Upper lobe of right lung (tissue), 1 donor: ENCODE measurements around the gene LYPD3. TPM values are rescaled to one million over a fixed set of nuclear protein-coding genes. Genes with fewer than 3 reads are reported as not detected.
A peak's percentile ranks its signal among the peaks of the same experiment; 100 is the strongest.

Experiments
- ATAC-seq: fragments of 200-7000 bp; cut with Tn5 transposase; one replicate; pipeline ENCODE4 v1.9.1; 2020; ENCODE audit warnings: mild to moderate bottlenecking, moderate library complexity
- DNase-seq: peaks from one replicate; pipeline ENCODE4 v3.0.0-alpha.2; 2020
- H3K27ac ChIP-seq: fragments of 200-600 bp; one replicate; pipeline ENCODE4 v1.8.0; 2022
- H3K27me3 ChIP-seq: fragments of 200-600 bp; one replicate; pipeline ENCODE4 v1.8.0; 2022; ENCODE audit warnings: mild to moderate bottlenecking
- H3K36me3 ChIP-seq: fragments of 200-600 bp; one replicate; pipeline ENCODE4 v1.8.0; 2022
- H3K4me1 ChIP-seq: fragments of 200-600 bp; one replicate; pipeline ENCODE4 v1.8.0; 2022
- H3K4me3 ChIP-seq: fragments of 200-600 bp; one replicate; pipeline ENCODE4 v1.8.0; 2022; ENCODE audit warnings: mild to moderate bottlenecking
- H3K9me3 ChIP-seq: fragments of 200-600 bp; one replicate; pipeline ENCODE4 v1.8.0; 2022
- intact Hi-C: fragments of 100-400 bp; cut with DNase I; formaldehyde crosslinking; loops from one replicate; pipeline ENCODE4 v1.11.0; 2022
- total RNA-seq: library from RNA; stranded (reverse); fragmentation: NEBNext Ultra II Directional; extraction: Animal tissue kit (Norgen Biotek cat#: 25700); gene quantifications from one replicate; pipeline ENCODE4 v1.2.1, GENCODE V29; 2021
- TF ChIP-seq, protein P1 (sequence below): fragments of 200-600 bp; IDR thresholded peaks from one replicate; pipeline ENCODE4 v1.8.0; 2022; ENCODE audit warnings: antibody characterized with exemption
- donor health status: DM: no; HTN: yes; CAD: no; lungs with severe emphysema.

Gene LYPD3
- total RNA-seq, 1 donor from 2014 or later, result 0.75 TPM

DNA sequence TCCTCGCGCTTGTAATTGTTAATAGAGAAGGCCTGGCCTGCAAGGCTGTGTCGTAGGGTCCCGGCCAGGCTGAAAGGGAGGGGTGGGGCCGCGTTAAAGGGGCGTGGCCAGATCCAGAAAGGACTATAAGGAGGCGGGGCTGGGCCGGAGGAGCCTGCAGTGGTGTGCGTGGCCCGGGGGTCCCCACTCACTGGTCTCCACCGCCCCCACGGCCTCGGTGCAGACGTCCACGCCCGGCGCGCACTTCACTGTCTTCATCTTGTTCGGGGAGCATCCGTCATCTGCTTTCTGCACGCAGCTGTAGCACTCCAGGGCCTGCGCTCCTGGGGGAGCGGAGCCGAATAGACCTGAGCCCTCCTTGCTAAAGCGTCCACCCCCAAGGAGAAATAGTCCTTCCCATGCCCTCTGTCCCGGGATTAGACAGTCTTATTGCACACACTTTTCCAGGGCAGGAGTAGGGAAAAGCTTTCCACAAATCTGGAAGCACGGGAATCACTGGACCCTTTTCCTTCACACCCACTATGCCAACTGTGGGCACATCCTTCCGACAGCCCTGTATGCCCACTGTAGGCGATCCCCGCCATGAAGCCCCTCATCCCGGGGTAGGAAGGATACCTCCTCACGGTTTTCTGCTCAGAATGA, 1.2 kb downstream of the LYPD3 start:
- Histone ChIP-seq H3K9me3 (no peaks in the 10 kb centered on the region), H3K36me3 (no peaks in the 10 kb centered on the region), H3K27me3 (peaks cover 10% of the 10 kb centered on the region), H3K4me1 (peaks cover 7% of the 10 kb centered on the region), H3K4me3 (peak overlapping the region; percentile 72), H3K27ac (peak overlapping the region; percentile 74)
- intact Hi-C loops, result no loop called here
- DNase-seq (peak; percentile 87), ATAC-seq (peak; percentile 54)
- TF ChIP-seq, protein P1, sequence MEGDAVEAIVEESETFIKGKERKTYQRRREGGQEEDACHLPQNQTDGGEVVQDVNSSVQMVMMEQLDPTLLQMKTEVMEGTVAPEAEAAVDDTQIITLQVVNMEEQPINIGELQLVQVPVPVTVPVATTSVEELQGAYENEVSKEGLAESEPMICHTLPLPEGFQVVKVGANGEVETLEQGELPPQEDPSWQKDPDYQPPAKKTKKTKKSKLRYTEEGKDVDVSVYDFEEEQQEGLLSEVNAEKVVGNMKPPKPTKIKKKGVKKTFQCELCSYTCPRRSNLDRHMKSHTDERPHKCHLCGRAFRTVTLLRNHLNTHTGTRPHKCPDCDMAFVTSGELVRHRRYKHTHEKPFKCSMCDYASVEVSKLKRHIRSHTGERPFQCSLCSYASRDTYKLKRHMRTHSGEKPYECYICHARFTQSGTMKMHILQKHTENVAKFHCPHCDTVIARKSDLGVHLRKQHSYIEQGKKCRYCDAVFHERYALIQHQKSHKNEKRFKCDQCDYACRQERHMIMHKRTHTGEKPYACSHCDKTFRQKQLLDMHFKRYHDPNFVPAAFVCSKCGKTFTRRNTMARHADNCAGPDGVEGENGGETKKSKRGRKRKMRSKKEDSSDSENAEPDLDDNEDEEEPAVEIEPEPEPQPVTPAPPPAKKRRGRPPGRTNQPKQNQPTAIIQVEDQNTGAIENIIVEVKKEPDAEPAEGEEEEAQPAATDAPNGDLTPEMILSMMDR, result no peak

DNA sequence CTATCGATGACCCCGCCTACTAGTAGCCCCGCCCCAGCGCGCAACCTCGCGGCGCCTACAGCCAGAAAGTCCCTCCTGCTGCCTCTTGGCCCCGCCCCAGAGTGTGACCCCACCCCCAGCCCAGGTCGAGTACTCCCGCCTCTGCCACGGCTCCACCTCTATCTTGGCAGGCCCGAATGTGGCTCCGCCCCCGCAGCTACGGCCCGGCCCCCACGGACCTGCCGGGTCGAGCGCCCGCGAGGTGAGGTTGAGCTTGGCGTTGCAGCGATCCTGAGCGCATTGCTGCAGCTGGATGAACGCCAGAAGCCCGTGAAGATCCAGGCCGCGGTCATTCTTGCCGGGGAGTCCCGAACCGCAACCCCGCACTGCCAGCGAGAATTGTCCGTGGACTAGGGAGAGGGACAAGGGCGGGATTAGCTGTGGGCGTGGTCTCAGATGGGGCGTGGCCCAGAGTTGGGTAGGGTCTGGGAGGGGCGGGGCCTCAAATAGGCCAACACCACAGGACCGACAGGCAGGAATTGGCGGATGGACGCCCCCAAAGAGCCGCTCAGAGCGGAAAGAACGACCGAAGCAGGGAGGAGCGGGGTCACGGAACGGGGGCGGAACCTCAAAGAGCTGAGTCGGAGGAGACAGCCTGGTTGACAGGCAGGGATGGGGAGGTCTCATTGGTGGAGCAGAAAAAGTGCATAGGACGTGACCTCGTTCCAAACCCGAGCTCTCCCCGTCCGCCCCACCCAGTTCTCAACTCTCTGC, 1.9 kb downstream of the LYPD3 start:
- intact Hi-C loops, result no loop called here
- H3K36me3 ChIP-seq, result no peaks in the 10 kb centered on the region
- ATAC-seq (peak; percentile 97), DNase-seq (peak; percentile 99)
- H3K9me3 ChIP-seq, result no peaks in the 10 kb centered on the region
- peak overlapping the region; percentile 72 for H3K4me3 ChIP-seq
- H3K4me1 ChIP-seq, result peaks cover 7% of the 10 kb centered on the region
- H3K27me3 ChIP-seq, result peaks cover 10% of the 10 kb centered on the region
- peak overlapping the region; percentile 74 for H3K27ac ChIP-seq
- TF ChIP-seq, protein P1, result no peak

DNA sequence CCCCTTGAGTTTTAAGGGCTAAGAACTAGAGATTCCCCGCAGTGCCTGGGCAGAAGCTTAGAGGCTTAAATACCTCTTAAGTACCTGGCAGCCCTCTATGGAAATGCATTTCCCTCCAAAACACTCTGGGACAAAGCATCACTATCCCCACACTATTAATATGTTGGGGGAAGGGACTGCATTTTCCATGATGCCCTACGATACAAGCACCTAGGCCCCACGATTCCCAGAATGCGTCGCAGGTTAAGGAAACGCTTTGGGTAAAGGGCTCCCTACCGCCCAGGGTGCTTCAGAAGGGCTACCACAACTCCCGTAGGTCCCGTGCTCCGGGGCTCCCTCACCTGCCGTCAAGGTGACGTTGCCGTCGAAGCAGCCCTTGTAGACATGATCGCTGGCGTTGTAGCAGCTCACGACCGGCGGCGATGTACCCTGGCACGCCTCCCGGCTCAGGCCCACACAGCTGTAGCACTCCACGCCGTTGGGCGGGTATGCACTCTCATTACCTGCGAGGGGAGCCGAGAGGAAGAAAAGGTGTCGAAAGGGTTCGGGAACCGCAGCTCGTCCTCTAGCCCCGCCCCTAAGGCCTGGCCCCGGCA, 2.5 kb downstream of the LYPD3 start:
- Histone ChIP-seq H3K36me3 (no peaks in the 10 kb centered on the region), H3K4me1 (peaks cover 7% of the 10 kb centered on the region), H3K9me3 (no peaks in the 10 kb centered on the region), H3K27ac (peak overlapping the region; percentile 38), H3K27me3 (peaks cover 10% of the 10 kb centered on the region), H3K4me3 (peak overlapping the region; percentile 72)
- TF ChIP-seq, protein P1, result no peak
- intact Hi-C loops, result no loop called here
- DNase-seq, result no peak
- ATAC-seq, result no peak

DNA sequence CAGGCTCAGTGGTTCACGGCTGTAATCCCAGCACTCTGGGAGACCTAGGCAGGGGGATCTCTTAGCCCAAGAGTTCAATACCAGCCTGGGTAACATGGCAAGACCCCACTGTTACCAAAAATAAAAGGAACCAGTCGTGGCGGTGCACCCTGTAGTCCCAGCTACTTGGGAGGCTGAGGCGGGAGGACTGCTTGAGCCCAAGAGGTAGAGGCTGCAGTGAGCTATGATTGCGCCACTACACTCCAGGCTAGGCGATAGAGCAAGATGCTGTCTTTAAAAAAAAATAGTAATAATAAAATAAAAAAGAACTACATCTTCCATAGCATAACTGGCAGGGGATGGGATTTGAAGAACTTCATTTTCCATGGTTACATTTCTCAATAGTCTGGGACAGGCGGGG, 3.0 kb downstream of the LYPD3 start:
- intact Hi-C loops, result no loop called here
- H3K4me3 ChIP-seq, result no peak overlapping the region
- ATAC-seq, result no peak
- H3K36me3 ChIP-seq, result no peaks in the 10 kb centered on the region
- TF ChIP-seq, protein P1, result no peak
- H3K9me3 ChIP-seq, result no peaks in the 10 kb centered on the region
- peaks cover 10% of the 10 kb centered on the region for H3K27me3 ChIP-seq
- peaks cover 7% of the 10 kb centered on the region for H3K4me1 ChIP-seq
- DNase-seq, result no peak
- no peak overlapping the region for H3K27ac ChIP-seq

DNA sequence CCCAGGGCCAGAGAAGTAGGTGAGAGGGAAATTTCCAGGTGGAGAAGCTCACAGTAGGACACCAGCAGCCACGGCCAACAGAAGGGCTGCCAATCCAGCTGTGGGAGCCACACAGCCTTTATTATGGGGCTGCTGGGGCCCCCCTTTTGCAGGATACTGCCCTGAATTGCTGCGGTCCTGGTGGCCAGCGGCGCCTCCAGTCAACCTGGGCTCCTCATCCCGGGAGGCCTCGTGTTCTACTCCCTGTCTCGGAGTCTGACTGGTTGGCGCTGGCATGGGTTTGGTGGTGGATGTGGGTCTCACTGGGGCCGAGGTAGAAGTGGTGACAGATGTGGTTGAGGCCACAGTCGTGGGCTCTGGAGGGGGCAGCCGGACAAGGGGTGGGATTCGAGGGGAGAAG, 4.1 kb downstream of the LYPD3 start:
- Histone ChIP-seq H3K9me3 (no peaks in the 10 kb centered on the region), H3K36me3 (no peaks in the 10 kb centered on the region), H3K27ac (no peak overlapping the region), H3K4me1 (peaks cover 7% of the 10 kb centered on the region), H3K27me3 (peaks cover 10% of the 10 kb centered on the region), H3K4me3 (no peak overlapping the region)
- TF ChIP-seq, protein P1, result no peak
- ATAC-seq, result no peak
- intact Hi-C loops, result no loop called here
- DNase-seq, result no peak
